SK-MEL-5 (cell line): Measurements from ENCODE around the gene FOXO1. TPM values are rescaled to one million over a fixed set of nuclear protein-coding genes. Genes with fewer than 3 reads are reported as not detected.

ENCODE experiments used
- DNase-seq: peaks from one replicate; pipeline ENCODE4 v3.0.0-alpha.2; 2016; ENCODE audit warnings: low read depth, low spot score
- in situ Hi-C: cut with HindIII; loops from 2 replicates; pipeline ENCODE4 v1.10.0; 2016; ENCODE audit warnings: low sequenced_read_pairs, high pct_unique_total_duplicates, low pct_unique_long_range_greater_than_20kb
- total RNA-seq: library from RNA; depleted of rRNA; stranded (reverse); fragments of >200 nt; shearing (Covaris generic); gene quantifications from 2 replicates; pipeline ENCODE4 v1.2.3, GENCODE V29; 2014

Gene FOXO1
- total RNA-seq, 1 experiment from 2014 or later, result 5.0 TPM

GRCh38 chr13:40651866-40652587 is 14.4 kb downstream of the FOXO1 start:
- no peak for DNase-seq
- in situ Hi-C loops, result no loop called here

GRCh38 chr13:40648841-40649240 is 17.6 kb downstream of the FOXO1 start:
- in situ Hi-C loops, result no loop called here
- no peak for DNase-seq

GRCh38 chr13:40648040-40648439 is 18.4 kb downstream of the FOXO1 start:
- no peak for DNase-seq
- in situ Hi-C loops, result no loop called here

GRCh38 chr13:40644838-40645604 is 21.4 kb downstream of the FOXO1 start:
- DNase-seq, result no peak
- in situ Hi-C loops, result no loop called here

- DNase-seq, result no peak
- in situ Hi-C loops, result no loop called here
Observed at GRCh38 chr13:40640845-40641458, 25.5 kb downstream of the FOXO1 start.

- in situ Hi-C loops, result no loop called here
- DNase-seq, result no peak
Observed at GRCh38 chr13:40640202-40640601, 26.2 kb downstream of the FOXO1 start.

GRCh38 chr13:40639221-40639681 is 27.2 kb downstream of the FOXO1 start:
- no peak for DNase-seq
- in situ Hi-C loops, result no loop called here

- DNase-seq, result no peak
- in situ Hi-C loops, result no loop called here
Observed at GRCh38 chr13:40637643-40638042, 28.8 kb downstream of the FOXO1 start.

GRCh38 chr13:40635315-40635995 is 31.0 kb downstream of the FOXO1 start:
- in situ Hi-C loops, result no loop called here

GRCh38 chr13:40632915-40633314 is 33.5 kb downstream of the FOXO1 start:
- DNase-seq, result no peak
- in situ Hi-C loops, result no loop called here

More at GRCh38 chr13:40635315-40635995, 31.0 kb downstream of the FOXO1 start:
- DNase-seq, result no peak

GRCh38 chr13:40631605-40632004 is 34.8 kb downstream of the FOXO1 start:
- in situ Hi-C loops, result no loop called here
- no peak for DNase-seq

- DNase-seq, result no peak
- in situ Hi-C loops, result no loop called here
Observed at GRCh38 chr13:40629678-40630384, 36.6 kb downstream of the FOXO1 start.

- no peak for DNase-seq
- in situ Hi-C loops, result no loop called here
Observed at GRCh38 chr13:40626977-40627376, 39.5 kb downstream of the FOXO1 start.

- no peak for DNase-seq
- in situ Hi-C loops, result no loop called here
Observed at GRCh38 chr13:40626561-40626960, 39.9 kb downstream of the FOXO1 start.

- in situ Hi-C loops, result no loop called here
Observed at GRCh38 chr13:40624986-40625385, 41.5 kb downstream of the FOXO1 start.

GRCh38 chr13:40624383-40624782 is 42.1 kb downstream of the FOXO1 start:
- in situ Hi-C loops, result no loop called here
- no peak for DNase-seq

More at GRCh38 chr13:40624986-40625385, 41.5 kb downstream of the FOXO1 start:
- DNase-seq, result no peak

GRCh38 chr13:40622761-40623160 is 43.7 kb downstream of the FOXO1 start:
- in situ Hi-C loops, result no loop called here
- no peak for DNase-seq
